Activated CD4-positive, alpha-beta T cell treated with anti-CD3 and anti-CD28 coated beads, Interleukin-2, amount 50 U/mL, for 16 hours (primary cell): ENCODE results near the gene NUB1.

Source experiments
- DNase-seq: peaks from one replicate; pipeline ENCODE4 v3.0.0-alpha.2; 2020

NUB1 gene

GRCh38 chr7:151379534-151380198, 38.1 kb downstream of the NUB1 start:
- DNase-seq, result no peak

- DNase-seq, result no peak
Measured at GRCh38 chr7:151380199-151381097, 38.8 kb downstream of the NUB1 start.

DNA sequence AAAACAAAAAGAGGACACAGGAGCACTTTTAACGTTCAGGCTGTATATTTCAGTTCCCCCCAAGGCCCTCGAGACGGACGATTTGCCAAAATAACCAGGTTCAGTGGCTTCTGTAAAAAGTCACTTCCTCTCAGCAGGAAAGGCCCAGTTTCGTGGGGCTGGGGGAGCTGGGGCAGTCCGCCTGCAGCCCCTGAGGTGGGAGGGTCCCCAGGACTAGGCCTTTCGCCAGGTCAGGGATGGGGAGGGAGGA, 39.4 kb downstream of the NUB1 start:
- no peak for DNase-seq

- DNase-seq, result no peak
Measured at GRCh38 chr7:151381348-151382078, 39.9 kb downstream of the NUB1 start.

- no peak for DNase-seq
Measured at GRCh38 chr7:151382079-151382885, 40.7 kb downstream of the NUB1 start.

DNA sequence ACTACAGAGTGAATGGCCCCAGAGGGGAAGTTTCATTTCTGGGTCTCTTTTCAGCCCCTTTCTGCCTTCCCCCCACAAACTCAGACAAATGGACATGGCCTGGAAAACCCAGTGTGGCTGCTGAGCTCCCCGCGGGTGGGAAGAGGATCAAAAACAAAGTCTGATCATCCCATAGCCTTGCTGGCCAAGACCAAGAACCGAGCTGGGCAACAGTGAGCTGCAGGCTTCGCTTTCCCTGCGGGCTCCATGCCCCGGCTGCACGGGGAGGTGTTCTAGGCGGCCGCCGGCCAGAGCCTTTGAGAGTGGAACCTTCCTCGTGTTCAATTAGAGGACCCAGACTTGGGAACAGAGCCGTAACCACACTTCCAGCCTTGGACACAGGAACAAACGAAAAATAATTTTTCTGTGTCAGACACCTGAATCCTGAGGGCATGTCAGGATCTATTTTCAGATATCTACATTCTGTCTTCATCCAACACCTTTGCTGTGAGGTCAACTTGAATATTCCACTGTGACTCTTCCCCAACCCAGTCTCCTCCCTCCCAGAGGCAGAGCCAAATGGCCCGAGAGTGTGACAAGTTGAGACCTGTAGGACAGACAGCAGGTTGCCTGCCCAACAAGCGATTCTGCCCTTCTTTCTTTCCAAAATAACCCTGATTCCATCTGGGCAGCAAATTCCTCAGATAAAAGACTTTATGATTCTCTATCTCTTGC, 42.2 kb downstream of the NUB1 start:
- no peak for DNase-seq

DNA sequence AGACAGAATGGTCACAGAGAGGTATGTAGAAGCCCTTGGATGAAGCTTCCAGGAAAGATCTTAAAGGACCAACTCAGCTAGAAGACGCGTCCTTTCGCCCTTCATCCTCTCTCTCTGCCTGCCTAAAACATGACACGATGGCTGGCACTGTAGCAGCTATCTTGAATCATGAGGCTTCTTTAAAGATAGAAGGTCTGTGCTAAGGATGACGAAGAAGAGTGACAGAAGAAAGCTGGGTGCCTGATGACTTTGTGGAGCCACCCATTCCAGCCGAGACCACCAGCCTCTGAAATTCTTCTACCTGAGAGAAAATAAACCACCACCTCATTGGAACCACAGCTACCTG, 42.7 kb downstream of the NUB1 start:
- no peak for DNase-seq

DNA sequence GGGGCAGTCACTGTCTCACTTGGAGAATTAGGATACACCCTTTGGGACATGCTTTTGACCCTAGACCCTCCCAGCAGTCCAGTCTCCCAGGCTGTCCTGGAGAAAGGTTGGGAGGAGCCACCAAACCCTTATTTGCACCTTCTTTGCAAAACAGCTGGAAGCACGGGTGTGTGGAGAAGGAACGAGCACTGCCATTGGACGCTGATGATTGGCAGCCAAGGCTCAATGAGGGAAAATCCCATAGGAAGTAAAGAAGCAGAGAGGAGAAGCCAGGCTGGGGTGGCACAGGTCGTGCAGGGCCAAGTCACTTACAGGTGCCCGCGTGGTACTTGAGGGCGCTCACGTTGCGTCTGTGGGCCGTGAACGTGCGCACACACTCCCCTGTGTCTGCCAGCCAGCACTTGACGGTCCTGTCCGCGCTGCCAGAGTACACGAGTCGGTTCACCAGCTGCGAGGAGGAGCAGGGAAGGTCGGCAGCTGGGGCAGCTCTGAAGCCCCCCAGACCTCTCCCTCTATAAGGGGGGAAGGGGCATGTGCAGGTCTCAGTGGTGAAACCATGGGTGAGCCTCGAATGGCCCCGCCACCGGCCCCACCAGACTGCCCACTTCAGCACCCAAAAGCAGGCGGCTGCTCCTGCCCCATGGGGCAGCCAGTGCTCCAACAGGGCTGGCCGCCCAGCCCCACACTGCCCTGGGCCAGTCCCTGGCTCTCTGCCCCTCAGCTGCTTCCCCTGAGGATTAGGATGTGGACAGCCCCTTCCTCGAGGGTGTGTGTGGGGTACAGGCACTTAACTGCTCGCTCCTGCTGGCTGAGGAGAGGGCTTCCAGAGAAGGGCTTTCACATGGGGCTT, 43.4 kb downstream of the NUB1 start:
- DNase-seq, result no peak

DNA sequence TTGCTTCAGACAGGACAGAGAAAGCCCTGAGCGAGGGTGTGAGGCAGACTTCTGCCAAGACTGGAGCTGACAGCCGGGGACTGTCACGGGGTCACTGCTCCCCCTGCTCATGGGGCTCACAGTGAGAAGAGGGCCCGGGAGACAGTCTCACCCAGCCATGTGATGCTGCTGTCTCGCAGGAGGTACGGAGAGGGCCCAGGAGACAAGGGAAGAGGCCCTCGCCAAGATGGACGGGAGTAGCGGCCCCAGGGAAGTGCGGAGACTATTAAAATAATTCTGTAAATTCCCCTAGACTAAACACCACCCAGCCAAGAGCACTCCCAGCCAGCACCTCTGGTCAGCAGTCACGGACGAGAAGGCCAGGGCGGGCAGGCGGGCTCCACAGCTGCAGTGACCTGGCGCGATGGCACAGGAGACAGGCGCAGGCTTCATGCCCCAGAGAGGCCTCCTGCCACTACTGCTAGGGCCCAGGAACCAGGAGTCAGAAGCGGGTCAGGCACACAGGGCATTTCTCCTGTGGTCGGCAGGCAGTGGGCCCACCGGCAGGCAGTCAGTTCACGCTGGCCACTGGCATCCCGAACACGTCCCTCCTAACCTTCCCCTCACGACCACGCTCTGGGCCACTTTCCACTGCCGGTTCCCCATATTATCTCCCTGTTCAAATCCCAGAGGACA, 44.2 kb downstream of the NUB1 start:
- no peak for DNase-seq

DNA sequence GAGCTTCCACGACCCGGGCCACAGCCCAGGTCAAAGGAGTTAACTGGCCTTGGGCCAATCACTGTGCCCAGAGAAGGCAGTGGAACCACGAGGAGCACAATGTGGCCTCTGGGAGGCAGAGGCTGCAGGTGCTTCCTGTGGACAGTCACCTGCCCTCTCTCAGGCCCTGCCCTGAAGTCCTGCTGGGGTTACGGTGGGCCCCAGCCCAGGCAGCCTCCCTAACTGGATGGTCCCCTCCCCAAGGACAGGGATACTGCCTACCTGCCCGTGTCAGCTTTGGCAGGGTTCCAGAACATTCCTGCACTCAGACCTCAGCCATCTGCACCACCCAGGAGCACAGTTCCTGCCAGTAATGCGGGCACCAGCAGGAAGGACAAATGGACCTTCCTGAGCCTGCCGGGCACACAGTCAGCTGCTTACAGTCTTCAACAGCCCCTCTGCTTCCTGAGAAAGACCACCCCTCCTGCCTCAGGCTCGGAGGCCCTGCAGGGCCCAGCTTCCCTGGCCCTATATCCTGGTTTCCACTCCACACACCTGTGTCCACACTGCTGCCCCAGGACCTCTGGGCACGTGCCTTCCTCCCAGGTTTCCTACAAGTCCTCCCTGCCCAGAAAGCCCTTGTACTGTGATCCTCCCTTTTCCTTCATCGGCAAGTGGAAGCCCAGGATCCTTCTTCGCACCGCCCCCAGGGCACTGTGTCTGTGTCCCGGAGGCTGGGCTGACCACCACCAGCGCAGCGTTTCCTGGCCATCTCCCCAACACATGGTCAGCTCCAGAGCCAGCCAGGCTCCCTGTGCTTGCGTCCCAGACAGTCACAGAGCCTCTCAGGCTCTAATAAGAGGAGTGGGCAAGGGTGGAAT, 44.9 kb downstream of the NUB1 start:
- no peak for DNase-seq

DNA sequence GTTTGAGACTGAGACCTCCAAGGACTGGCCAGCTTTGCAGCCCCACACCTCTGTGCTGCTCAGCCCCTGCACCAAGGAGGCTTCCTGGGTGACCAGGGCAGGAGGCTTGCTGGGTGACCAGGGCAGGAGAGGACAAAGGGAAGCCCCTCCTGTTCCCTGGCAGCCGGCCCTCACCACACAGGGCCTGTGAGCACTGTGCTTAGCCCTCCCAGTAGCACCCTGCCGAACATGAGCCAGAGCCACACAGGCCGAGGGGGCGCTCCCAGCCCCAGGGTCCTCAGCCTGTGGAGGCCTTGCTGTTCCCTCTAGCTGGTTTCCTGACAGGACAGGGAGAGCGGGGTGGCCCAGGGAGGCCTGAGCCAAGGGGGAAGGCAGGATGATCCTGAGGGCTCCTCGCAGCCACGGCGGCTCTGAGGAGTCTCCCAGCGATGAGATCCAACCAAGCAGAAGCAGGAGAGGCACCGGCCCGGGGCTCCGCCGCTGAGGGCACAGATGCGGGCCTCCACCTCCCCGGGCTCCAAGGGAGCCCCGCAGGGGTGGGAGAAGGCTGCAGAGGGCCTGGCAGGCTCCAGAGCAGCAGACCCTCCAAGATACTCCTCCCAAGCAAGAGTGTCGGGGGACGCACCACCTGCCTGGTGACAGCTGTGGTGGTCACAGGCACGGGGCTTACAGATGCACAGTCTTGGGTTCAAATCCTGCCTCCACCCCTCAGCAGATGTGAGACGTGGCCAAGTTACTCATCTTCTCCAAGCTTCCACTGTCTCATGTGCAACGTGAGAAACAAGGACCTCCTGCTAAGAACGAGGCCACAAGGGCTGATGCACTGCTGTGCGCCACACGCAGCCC, 45.8 kb downstream of the NUB1 start:
- DNase-seq, result no peak

- no peak for DNase-seq
Measured at GRCh38 chr7:151388007-151388297, 46.3 kb downstream of the NUB1 start.

- DNase-seq, result no peak
Measured at GRCh38 chr7:151388430-151388829, 46.8 kb downstream of the NUB1 start.

DNA sequence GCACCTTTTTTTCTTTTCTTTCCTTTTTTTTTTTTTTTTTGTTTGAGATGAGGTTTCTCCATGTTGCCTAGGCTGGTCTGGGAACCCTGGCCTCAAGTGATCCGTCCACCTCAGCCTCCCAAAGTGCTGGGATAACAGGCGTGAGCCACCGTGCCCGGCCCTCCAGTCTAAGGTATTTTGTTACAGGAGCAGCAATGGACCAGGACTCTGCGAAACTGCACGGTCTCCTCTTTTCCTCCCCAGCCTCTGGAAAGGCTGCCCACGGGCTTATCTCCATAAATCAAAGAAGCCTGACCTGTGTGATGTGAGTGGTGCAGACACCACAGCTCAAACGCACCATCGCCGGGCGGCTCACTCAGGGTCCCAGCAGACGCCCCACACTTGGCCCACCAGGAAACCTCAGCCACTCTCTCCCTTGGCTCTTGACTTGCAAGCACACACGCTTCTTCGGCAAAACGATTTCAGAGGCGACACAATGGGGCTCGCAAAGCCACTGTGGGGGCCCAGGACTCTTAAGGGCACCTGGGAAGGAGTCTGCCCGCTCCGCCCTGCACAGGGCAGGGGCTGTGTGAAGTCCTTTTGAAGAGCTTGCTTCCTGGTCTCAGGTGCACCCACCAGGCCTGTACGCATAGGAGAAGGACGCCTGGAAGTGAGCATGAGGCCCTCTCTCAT, 47.6 kb downstream of the NUB1 start:
- no peak for DNase-seq

GRCh38 chr7:151389768-151390597, 48.4 kb downstream of the NUB1 start:
- no peak for DNase-seq

DNA sequence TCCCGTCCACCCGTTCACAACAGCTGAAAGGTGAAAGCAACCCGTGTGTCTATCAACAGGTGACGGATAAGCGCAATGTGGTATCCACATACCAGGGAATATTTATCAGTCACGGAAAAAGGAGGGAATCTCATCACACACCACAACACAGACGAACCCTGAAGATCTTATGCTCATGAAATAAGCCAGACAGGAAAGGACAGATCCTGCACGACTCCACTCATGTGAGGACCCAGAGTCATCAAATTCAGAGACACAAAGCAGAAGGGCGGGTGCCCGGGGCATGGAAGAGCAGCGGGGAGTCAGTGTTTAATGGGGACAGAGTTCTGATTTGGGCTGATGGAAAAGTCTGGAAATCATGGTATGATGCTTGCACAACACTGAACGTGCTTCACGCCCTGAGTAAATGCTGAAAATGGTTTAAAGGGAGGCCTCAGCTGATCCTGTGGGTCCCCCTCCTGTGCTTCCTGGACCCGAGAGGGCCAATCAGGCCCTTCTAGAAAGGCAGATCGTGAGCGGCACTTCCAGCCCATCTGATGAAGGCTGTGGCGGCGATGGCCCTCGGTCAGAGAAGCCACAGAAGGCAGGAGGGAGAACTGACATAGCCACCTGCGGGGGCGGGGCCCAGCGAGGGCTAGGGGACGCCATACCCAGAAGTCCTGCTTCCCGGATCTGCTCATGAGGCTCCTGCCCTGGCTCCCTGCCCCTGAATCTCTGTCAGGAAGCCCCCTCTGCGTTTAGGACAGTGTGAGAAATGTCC, 49.2 kb downstream of the NUB1 start:
- no peak for DNase-seq

- no peak for DNase-seq
Measured at GRCh38 chr7:151391358-151391730, 49.7 kb downstream of the NUB1 start.
